K562 (cell line): ENCODE results near the gene CNP.
"Not testable (repeated sequence)": the region's sequence is repeated elsewhere in the genome, so short reads cannot be mapped to it uniquely, and the experiment has no call there.

Experiments
- ATF2 ChIP-seq: sonication (generic); formaldehyde crosslinking; IDR thresholded peaks from 2 replicates; pipeline ENCODE4 v1.8.1; 2022; ENCODE audit warnings: missing genetic modification reagents
- CTCF ChIP-seq, 3 experiments: IDR thresholded peaks in 2 of 3; conservative IDR thresholded peaks in 1 of 3; 2 replicates each; pipeline ENCODE4 v1.5.1; 2011 to 2012; ENCODE audit warnings: low read length in 3 of 3, mild to moderate bottlenecking in 3 of 3, control low read depth in 2 of 3, improper control_type of control experiment in 1 of 3, inconsistent platforms in 1 of 3, low read depth in 1 of 3, mixed read lengths in 1 of 3, moderate library complexity in 1 of 3; ENCODE audit not compliant: insufficient read depth in 2 of 3
- EZH2 ChIP-seq: IDR thresholded peaks from 2 replicates; pipeline ENCODE4 v1.6.1; 2012; ENCODE audit warnings: low read depth, mild to moderate bottlenecking, inconsistent platforms, low read length, borderline replicate concordance
- FIP1L1 ChIP-seq: fragments of 200-400 bp; formaldehyde crosslinking; IDR thresholded peaks from 2 replicates; pipeline ENCODE4 v1.6.1; 2018; ENCODE audit warnings: mild to moderate bottlenecking, low read depth, low read length; ENCODE audit not compliant: poor library complexity, severe bottlenecking
- POLR2AphosphoS5 ChIP-seq: IDR thresholded peaks from 2 replicates; pipeline ENCODE4 v1.6.1; 2011; ENCODE audit warnings: mild to moderate bottlenecking, low read depth, low read length, moderate library complexity; ENCODE audit not compliant: control insufficient read depth, insufficient read depth
- ZNF121 ChIP-seq: sonication (generic); formaldehyde crosslinking; conservative IDR thresholded peaks from 2 replicates; pipeline ENCODE4 v1.8.0; 2022; ENCODE audit warnings: missing genetic modification reagents
- ZNF592 ChIP-seq: fragments of 450-650 bp; IDR thresholded peaks from 2 replicates; pipeline ENCODE4 v1.6.1; 2017; ENCODE audit warnings: antibody characterized with exemption, mild to moderate bottlenecking

GRCh38 chr17:42013740-42014139, 47.1 kb downstream of the CNP start:
- TF ChIP-seq ZNF121 (CRISPR knock-in tag); POLR2AphosphoS5; CTCF (IDR thresholded peaks at IDR 0.05 in 2 of 3, conservative IDR thresholded peaks at IDR 0.05 in 1 of 3; ENCODE audit: insufficient read depth in 2 of 3, low read depth in 1 of 3, low read length in 3 of 3); ATF2 (CRISPR knock-in tag); ZNF592; FIP1L1; EZH2: not testable (repeated sequence)
